ENCODE measurements around the gene RB1.
A peak's percentile ranks its signal among the peaks of the same experiment; 100 is the strongest.
"Not testable (repeated sequence)": the region's sequence is repeated elsewhere in the genome, so short reads cannot be mapped to it uniquely, and the experiment has no call there.

RB1 gene

DNA sequence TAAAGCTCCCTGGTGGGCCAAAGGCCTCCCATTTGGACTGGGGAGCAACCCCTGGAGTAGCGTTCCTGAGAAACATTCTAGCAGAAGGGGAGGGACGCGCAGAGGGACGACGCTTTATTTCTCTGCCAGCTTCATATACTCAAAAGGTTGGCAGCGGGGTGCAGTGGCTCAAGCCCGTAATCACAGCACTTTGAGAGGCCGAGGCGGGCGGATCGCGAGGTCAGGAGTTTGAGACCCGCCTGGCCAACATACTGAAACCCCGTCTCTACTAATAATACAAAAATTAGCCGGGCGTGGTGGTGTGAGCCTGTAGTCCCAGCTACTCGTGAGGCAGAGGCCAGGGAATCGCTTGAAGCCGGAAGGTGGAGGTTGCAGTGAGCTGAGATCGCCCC, 16.8 kb downstream of the RB1 start:
- FAIRE-seq, result no peak
- TF ChIP-seq POLR2AphosphoS5 (IDR thresholded peaks at IDR 0.05; ENCODE audit: low read depth, low read length), result no peak
- no peak for TF ChIP-seq TAF1 (IDR thresholded peaks at IDR 0.05; ENCODE audit: borderline replicate concordance, low read depth, low read length)
- TF ChIP-seq POLR2A (IDR thresholded peaks at IDR 0.05; ENCODE audit: low read depth, low read length), result no peak
- no peak for DNase-seq (ENCODE audit: insufficient read length)

DNA sequence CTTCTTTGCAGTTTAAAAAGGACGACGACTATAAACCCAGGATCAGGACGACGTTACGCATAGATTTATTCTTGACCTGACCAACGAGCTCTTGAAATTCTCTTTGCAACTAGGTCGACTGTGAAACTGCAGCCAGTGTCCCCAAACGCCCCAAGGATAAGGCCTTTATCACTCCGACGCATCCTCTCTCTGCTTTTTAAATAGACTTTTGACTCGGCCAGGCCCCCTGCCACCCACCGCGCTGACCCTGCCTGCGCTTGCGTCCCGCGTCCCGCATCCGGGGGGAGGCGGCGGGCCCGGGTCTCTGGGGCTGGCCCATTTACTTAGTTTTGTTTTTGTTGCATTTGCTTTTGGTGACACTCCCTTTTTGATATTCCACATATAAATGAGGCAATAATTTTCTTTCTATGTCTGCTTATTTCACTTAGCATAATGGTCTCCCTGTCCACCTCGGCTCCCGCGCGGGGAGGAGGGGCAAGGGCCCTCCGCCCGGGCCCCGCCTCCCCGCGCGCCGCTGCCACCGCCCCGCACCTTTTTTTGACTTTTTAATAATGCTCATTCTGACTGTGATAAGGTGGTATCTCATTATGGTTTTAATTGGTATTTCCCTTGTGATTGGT, 17.4 kb downstream of the RB1 start:
- no peak for TF ChIP-seq POLR2AphosphoS5 (IDR thresholded peaks at IDR 0.05; ENCODE audit: low read depth, low read length)
- TF ChIP-seq POLR2A (IDR thresholded peaks at IDR 0.05; ENCODE audit: low read depth, low read length), result no peak
- TF ChIP-seq TAF1 (IDR thresholded peaks at IDR 0.05; ENCODE audit: borderline replicate concordance, low read depth, low read length), result no peak
- no peak for FAIRE-seq
- DNase-seq (ENCODE audit: insufficient read length), result no peak

DNA sequence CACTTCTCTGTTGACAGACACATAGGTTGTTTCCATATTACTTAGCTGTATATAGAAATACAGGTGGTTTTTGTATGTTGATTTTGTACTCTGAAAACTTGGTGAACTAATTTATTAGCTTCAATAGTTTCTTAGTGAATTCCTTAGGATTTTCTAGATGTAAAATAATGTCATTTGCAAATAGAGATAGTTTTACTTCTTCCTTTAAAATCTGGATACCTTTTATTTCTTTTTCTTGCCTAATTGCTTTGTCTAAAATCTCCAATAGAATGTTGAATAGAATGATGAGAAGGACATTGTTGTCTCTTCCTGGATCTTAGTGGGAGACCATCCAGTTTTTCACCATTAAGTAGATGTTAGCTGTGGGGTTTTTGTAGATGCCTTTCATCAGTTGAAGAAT, 18.7 kb downstream of the RB1 start:
- DNase-seq (ENCODE audit: insufficient read length) (no peak), FAIRE-seq (no peak)
- TF ChIP-seq POLR2AphosphoS5 (IDR thresholded peaks at IDR 0.05; ENCODE audit: low read depth, low read length), result no peak
- no peak for TF ChIP-seq POLR2A (IDR thresholded peaks at IDR 0.05; ENCODE audit: low read depth, low read length)
- no peak for TF ChIP-seq TAF1 (IDR thresholded peaks at IDR 0.05; ENCODE audit: borderline replicate concordance, low read depth, low read length)

DNA sequence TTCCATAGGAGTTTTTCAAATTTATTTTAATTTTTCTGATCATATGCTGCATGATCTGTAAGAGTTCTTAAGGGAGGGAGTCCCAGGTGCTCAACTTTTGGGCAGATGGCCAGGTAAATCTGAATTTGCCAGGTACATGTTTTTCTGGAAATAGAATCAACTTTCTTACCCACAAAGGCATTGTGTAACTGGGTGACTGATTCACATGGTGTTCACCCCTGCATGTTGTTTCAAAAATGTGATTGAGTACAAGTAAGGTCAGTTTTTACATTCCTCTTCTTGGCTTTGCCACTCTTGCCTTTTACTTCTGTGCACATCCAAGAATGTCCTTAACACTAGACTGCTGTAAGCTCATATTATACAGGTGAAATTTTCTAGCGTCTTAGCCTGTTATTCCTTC, 30.4 kb downstream of the RB1 start:
- no peak for TF ChIP-seq POLR2AphosphoS5 (IDR thresholded peaks at IDR 0.05; ENCODE audit: low read depth, low read length)
- no peak for TF ChIP-seq POLR2A (IDR thresholded peaks at IDR 0.05; ENCODE audit: low read depth, low read length)
- no peak for TF ChIP-seq TAF1 (IDR thresholded peaks at IDR 0.05; ENCODE audit: borderline replicate concordance, low read depth, low read length)
- FAIRE-seq, result no peak
- DNase-seq (ENCODE audit: insufficient read length), result no peak

DNA sequence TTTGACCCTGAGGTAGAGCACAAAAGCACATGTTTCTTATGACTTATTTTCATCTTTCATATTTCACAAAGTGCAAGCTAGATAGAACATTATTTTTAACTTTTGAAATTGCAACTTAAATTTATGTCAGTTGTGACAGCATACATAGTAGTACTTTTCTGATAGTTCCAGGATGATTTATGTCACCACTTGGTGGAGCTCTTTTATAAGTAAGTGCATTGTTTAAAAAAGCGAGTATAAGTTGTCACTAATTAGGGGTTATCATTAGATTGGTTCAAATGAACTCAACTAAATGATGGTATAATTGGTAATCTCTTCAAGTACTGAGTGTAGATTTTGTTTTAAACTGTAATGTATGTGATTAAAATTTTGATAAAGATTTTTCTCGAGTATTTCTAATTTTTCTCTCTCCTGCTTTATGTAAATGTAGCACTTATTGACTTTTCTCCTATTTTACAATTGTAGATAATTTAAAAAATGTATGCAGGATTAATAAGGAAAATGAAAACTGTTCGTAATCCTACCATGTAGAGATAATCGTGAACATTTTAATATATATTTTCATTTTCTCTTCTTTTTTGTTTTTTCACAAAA, 31.1 kb downstream of the RB1 start:
- DNase-seq (ENCODE audit: insufficient read length), result no peak
- TF ChIP-seq TAF1 (IDR thresholded peaks at IDR 0.05; ENCODE audit: borderline replicate concordance, low read depth, low read length), result no peak
- no peak for FAIRE-seq

DNA sequence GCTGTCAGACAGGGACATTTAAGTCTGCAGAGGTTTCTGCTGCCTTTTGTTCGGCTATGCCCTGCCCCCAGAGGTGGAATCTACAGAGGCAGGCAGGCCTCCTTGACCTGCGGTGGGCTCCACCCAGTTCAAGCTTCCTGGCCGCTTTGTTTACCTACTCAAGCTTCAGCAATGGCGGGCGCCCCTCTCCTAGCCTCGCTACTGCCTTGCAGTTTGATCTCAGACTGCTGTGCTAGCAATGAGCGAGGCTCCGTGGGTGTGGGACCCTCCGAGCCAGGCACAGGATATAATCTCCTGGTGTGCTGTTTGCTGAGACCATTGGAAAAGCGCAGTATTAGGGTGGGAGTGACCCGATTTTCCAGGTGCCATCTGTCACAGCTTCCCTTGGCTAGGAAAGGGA, 35.6 kb downstream of the RB1 start:
- not testable (repeated sequence) for DNase-seq (ENCODE audit: insufficient read length)

DNA sequence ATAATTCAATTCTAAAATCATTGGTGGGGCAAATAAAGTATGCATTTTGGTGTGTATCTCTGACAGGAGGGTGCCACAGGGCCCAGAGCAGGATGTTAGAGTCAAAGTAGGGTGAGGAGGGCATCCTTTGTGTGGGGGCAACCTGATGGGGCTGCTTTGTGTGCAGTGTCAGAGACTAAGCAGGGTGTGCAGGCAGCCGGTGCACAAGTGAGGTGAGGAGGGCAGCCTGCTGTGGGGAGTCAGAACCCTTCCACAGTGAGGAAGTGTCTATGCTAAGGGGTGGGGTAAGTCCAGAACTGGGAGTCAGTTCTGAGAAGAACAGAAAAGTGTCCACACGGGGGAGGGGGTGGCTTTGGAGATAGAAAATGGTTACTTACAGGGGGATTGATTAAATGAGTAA, 40.7 kb downstream of the RB1 start:
- TF ChIP-seq POLR2A (IDR thresholded peaks at IDR 0.05; ENCODE audit: low read depth, low read length) (no peak), TAF1 (IDR thresholded peaks at IDR 0.05; ENCODE audit: borderline replicate concordance, low read depth, low read length) (no peak)
- DNase-seq (ENCODE audit: insufficient read length) (no peak), FAIRE-seq (no peak)

More for the DNA sequence above, 35.6 kb downstream of the RB1 start:
- FAIRE-seq, result not testable (repeated sequence)

DNA sequence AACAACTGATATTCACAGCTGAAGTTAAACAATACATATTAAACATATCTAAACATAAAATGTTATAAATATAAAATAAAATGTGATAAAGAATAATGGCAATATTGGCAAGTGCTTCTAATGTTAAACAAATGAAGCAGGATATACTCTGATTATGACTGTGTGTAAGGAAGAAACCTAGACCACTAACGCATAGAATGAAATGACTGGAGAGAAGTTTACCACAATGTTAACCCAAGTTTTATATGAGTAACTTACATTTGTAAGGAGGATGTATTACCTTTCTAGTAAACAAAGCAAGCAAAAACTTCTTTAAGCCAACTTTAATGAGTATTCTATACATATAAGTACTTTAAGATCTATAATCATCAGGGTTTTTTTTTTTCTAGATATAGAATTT, 43.0 kb downstream of the RB1 start:
- DNase-seq (ENCODE audit: insufficient read length) (no peak), FAIRE-seq (no peak)
- TF ChIP-seq POLR2AphosphoS5 (IDR thresholded peaks at IDR 0.05; ENCODE audit: low read depth, low read length) (no peak), POLR2A (IDR thresholded peaks at IDR 0.05; ENCODE audit: low read depth, low read length) (no peak), TAF1 (IDR thresholded peaks at IDR 0.05; ENCODE audit: borderline replicate concordance, low read depth, low read length) (no peak)

DNA sequence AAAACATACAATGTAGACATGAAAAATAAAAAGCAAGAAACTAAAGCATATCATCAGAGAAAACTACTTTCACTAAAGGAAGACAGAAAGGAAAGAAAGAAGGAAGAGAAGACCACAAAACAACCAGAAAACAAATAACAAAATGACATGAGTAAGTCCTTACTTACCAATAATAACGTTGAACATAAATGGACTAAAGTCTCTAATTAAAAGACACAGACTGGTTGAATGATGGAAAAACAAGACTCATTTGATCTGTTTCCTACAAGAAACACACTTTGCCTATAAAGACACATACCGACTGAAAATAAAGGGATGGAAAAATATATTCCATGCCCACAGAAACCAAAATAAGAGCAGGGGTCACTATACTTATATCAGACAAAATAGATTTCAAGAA, 46.0 kb downstream of the RB1 start:
- FAIRE-seq, result no peak
- no peak for DNase-seq (ENCODE audit: insufficient read length)
- no peak for TF ChIP-seq TAF1 (IDR thresholded peaks at IDR 0.05; ENCODE audit: borderline replicate concordance, low read depth, low read length)
- TF ChIP-seq POLR2A (IDR thresholded peaks at IDR 0.05; ENCODE audit: low read depth, low read length), result no peak
- no peak for TF ChIP-seq POLR2AphosphoS5 (IDR thresholded peaks at IDR 0.05; ENCODE audit: low read depth, low read length)

DNA sequence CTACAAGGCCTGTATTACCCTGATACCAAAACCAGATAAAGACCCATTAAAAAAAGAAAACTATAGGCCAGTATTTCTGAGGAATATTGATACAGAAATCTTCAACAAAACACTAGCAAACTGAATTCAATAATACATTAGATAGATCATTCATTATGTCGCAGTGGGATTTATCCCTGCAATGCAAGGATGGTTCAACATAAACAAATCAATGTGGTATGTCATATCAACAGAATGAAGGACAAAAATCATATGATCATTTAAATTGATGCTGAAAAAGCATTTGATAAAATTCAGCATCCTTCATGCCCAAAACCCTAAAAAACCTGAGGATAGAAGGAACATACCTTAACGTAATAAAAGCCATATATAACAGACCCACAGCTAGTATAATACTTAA, 50.0 kb downstream of the RB1 start:
- DNase-seq (ENCODE audit: insufficient read length) (no peak), FAIRE-seq (no peak)
- TF ChIP-seq POLR2A (IDR thresholded peaks at IDR 0.05; ENCODE audit: low read depth, low read length), result no peak
- TF ChIP-seq POLR2AphosphoS5 (IDR thresholded peaks at IDR 0.05; ENCODE audit: low read depth, low read length), result no peak
- no peak for TF ChIP-seq TAF1 (IDR thresholded peaks at IDR 0.05; ENCODE audit: borderline replicate concordance, low read depth, low read length)

DNA sequence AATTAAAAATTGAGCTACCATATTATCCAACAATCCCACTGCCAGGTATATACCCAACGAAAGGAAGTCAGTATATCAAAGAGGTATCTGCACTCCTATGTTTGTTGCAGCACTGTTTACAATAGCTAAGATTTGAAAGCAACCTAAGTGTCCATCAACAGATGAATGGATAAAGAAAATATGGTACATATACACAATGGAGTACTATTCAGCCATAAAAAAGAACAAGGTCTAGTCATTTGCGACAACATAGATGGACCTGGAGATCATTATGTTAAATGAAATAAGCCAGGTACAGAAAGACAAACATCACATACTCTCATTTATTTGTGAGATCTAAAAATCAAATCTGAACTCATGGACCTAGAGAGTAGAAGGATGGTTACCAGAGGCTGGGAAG, 52.0 kb downstream of the RB1 start:
- DNase-seq (ENCODE audit: insufficient read length); FAIRE-seq: not testable (repeated sequence)

DNA sequence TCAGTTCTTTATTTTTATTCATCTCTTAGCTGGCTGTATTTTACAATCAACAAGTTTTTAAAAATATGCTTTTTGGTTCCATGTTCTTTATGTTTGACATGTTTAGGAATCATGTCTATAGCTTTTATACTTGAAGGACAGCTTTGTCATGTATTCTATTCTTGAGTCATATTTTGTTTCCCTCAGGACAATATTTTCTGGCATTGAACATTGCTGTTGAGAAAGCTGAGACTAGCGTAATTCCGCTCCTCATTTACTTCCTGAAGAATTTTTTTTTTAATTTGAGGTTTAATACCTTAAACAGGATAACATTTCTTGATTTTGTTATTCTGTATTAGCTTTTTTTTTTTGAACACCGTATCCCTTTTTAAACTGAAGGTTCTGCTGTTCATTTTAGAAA, 53.2 kb downstream of the RB1 start:
- TF ChIP-seq TAF1 (IDR thresholded peaks at IDR 0.05; ENCODE audit: borderline replicate concordance, low read depth, low read length), result no peak
- TF ChIP-seq POLR2A (IDR thresholded peaks at IDR 0.05; ENCODE audit: low read depth, low read length), result no peak
- TF ChIP-seq POLR2AphosphoS5 (IDR thresholded peaks at IDR 0.05; ENCODE audit: low read depth, low read length), result no peak
- DNase-seq (ENCODE audit: insufficient read length) (no peak), FAIRE-seq (no peak)

DNA sequence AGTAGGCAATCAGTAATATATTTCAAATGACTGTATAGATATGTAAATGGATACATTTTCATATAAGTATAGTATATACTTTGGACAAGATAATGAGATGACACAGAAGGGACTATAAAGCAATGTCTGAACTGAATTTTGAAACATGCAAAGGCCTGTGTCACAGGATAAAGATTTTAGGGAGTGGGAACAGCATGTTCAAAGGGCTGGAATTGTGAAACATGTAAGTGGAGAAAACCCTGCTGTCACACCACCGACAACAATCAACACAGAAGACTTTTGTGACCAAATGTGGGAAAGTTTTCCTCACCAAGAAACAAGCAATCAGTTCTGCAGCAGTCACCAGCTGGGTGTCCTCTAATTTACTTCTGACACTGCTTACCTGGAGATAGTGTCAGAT, 66.4 kb downstream of the RB1 start:
- DNase-seq (ENCODE audit: insufficient read length) (no peak), FAIRE-seq (peak; percentile 54)
- TF ChIP-seq TAF1 (IDR thresholded peaks at IDR 0.05; ENCODE audit: borderline replicate concordance, low read depth, low read length) (no peak), POLR2AphosphoS5 (IDR thresholded peaks at IDR 0.05; ENCODE audit: low read depth, low read length) (no peak), POLR2A (IDR thresholded peaks at IDR 0.05; ENCODE audit: low read depth, low read length) (no peak)

Data from GM12892 (cell line).